ENCODE measurements around the gene TRIM2. TPM values are rescaled to one million over a fixed set of nuclear protein-coding genes. Genes with fewer than 3 reads are reported as not detected.
"Not testable (repeated sequence)": the region's sequence is repeated elsewhere in the genome, so short reads cannot be mapped to it uniquely, and the experiment has no call there.

Gene TRIM2
- total RNA-seq, 1 experiment from 2014 or later, result 41.4 TPM

- Histone ChIP-seq H3K27ac (ENCODE audit: low read depth, low read length) (peak overlapping the region; percentile 86), H3K4me2 (ENCODE audit: low read length) (peak overlapping the region; percentile 97), H3K4me1 (ENCODE audit: control insufficient read depth in 1 of 2, insufficient read depth in 2 of 2, low read length in 2 of 2) (peaks cover 21 to 49% of the 10 kb centered on the region in 2 experiments), H3K9ac (ENCODE audit: low read length) (peak overlapping the region; percentile 72), H2AFZ (ENCODE audit: low read depth, low read length, poor library complexity, severe bottlenecking) (peak overlapping the region; percentile 75), H3K4me3 (replicated peaks in 1 of 2; ENCODE audit: low read depth in 1 of 2, low read length in 2 of 2) (peak overlapping the region; percentile 64 to 69)
- H4K20me1 ChIP-seq (ENCODE audit: insufficient read depth); H3K79me2 ChIP-seq (ENCODE audit: insufficient read depth, low read length); H3K36me3 ChIP-seq (ENCODE audit: control insufficient read depth in 1 of 2, insufficient read depth in 2 of 2, low read length in 2 of 2); ATAC-seq; H3K27me3 ChIP-seq (ENCODE audit: insufficient read depth, low read length); DNase-seq (ENCODE audit: low read depth, low spot score); H3K9me3 ChIP-seq (ENCODE audit: control insufficient read depth in 1 of 2, insufficient read depth in 1 of 2, low read depth in 1 of 2, low read length in 2 of 2); BruUV-seq (replicated peaks); H3K9me2 ChIP-seq (ENCODE audit: insufficient read depth): not testable (repeated sequence)
- ChIA-PET CTCF (interaction anchor here (0.8 to 3.0 kb wide), 8 partner anchors 11 to 440 kb away, joined by 3 to 15 read pairs (median 3); no protein-coding TSS in a partner anchor), RAD21 (ENCODE audit: low non-redundant PET in 1 of 2, low total read pairs in 2 of 2, uncharacterized antibody in 2 of 2, unreplicated experiment in 2 of 2) (interaction anchor here (0.6 to 1.3 kb wide), 2 partner anchors 31 to 51 kb away, joined by 3 to 4 read pairs; no protein-coding TSS in a partner anchor), POLR2A (interaction anchor here (0.6 to 1.9 kb wide), 11 partner anchors 9 to 139 kb away, joined by 3 to 8 read pairs (median 4); no protein-coding TSS in a partner anchor)
- intact Hi-C loops (cut with micrococcal nuclease), result loop anchor here (2.0 kb wide), 2 partner anchors 51 to 61 kb away; no protein-coding TSS in a partner anchor
Observed at GRCh38 chr4:153203746-153204145, 497 bp upstream of the TRIM2 start.

GRCh38 chr4:153204728-153205648, 745 bp downstream of the TRIM2 start:
- Histone ChIP-seq H3K36me3 (ENCODE audit: control insufficient read depth in 1 of 2, insufficient read depth in 2 of 2, low read length in 2 of 2) (no peaks in the 10 kb centered on the region), H3K9me3 (ENCODE audit: control insufficient read depth in 1 of 2, insufficient read depth in 1 of 2, low read depth in 1 of 2, low read length in 2 of 2) (no peaks in the 10 kb centered on the region), H3K9ac (ENCODE audit: low read length) (peak overlapping the region; percentile 72), H2AFZ (ENCODE audit: low read depth, low read length, poor library complexity, severe bottlenecking) (peak overlapping the region; percentile 75), H3K4me3 (replicated peaks in 1 of 2; ENCODE audit: low read depth in 1 of 2, low read length in 2 of 2) (peak overlapping the region; percentile 64 to 69), H3K27me3 (ENCODE audit: insufficient read depth, low read length) (no peaks in the 10 kb centered on the region), H3K79me2 (ENCODE audit: insufficient read depth, low read length) (no peaks in the 10 kb centered on the region), H3K9me2 (ENCODE audit: insufficient read depth) (no peaks in the 10 kb centered on the region), H3K27ac (ENCODE audit: low read depth, low read length) (peak overlapping the region; percentile 86), H3K4me2 (ENCODE audit: low read length) (peak overlapping the region; percentile 97), H3K4me1 (ENCODE audit: control insufficient read depth in 1 of 2, insufficient read depth in 2 of 2, low read length in 2 of 2) (peaks cover 21 to 49% of the 10 kb centered on the region in 2 experiments), H4K20me1 (ENCODE audit: insufficient read depth) (no peaks in the 10 kb centered on the region)
- intact Hi-C loops (cut with micrococcal nuclease), result loop anchor here (2.0 kb wide), 2 partner anchors 52 to 62 kb away; no protein-coding TSS in a partner anchor
- ChIA-PET POLR2A (interaction anchor here (1.0 to 1.9 kb wide), 10 partner anchors 10 to 137 kb away, joined by 3 to 8 read pairs (median 4); no protein-coding TSS in a partner anchor), RAD21 (ENCODE audit: low non-redundant PET in 1 of 2, low total read pairs in 2 of 2, uncharacterized antibody in 2 of 2, unreplicated experiment in 2 of 2) (interaction anchor here (0.7 to 1.3 kb wide), 2 partner anchors 8 to 29 kb away, joined by 3 read pairs; no protein-coding TSS in a partner anchor), CTCF (interaction anchor here (0.8 to 3.0 kb wide), 9 partner anchors 10 to 438 kb away, joined by 3 to 15 read pairs (median 3); no protein-coding TSS in a partner anchor)
- BruUV-seq (replicated peaks), result TSS peak; percentile 98
- TF ChIP-seq YY1 (IDR thresholded peaks at IDR 0.05; ENCODE audit: extremely low read depth, insufficient replicate concordance, low read depth, low read length) (no peak), CTCF (IDR thresholded peaks at IDR 0.05 in 2 of 3, conservative IDR thresholded peaks at IDR 0.05 in 1 of 3; ENCODE audit: borderline replicate concordance in 1 of 3, insufficient read depth in 1 of 3, low read depth in 2 of 3, low read length in 2 of 3) (0 out of 6 replicates have a peak, but pooled peaks of 1 of the 3 experiments have one; percentile 12), SP1 (IDR thresholded peaks at IDR 0.05; ENCODE audit: low read depth) (no peak), TCF7L2 (IDR thresholded peaks at IDR 0.05; ENCODE audit: borderline replicate concordance, extremely low read depth, insufficient read depth, insufficient read length) (peak; percentile 69), ZBTB33 (IDR thresholded peaks at IDR 0.05; ENCODE audit: extremely low read depth, insufficient replicate concordance, low read length) (no peak)
- peak; percentile 62 for ATAC-seq
- DNase-seq (ENCODE audit: low read depth, low spot score), result no peak

Data from HCT116 (cell line).